H9 (cell line): ENCODE data around the gene GNGT2. TPM values are rescaled to one million over a fixed set of nuclear protein-coding genes. Genes with fewer than 3 reads are reported as not detected.

ENCODE experiments used
- DNase-seq: peaks from one replicate; pipeline ENCODE4 v3.0.0-alpha.2; 2017
- H2AFZ ChIP-seq: one replicate; pipeline ENCODE4 v1.6.1; 2013; ENCODE audit warnings: mild to moderate bottlenecking, low read length, control low read depth, moderate library complexity
- H2AK5ac ChIP-seq: 2 replicates; pipeline ENCODE4 v1.6.1; 2013; ENCODE audit warnings: low read length, control low read depth, mixed read lengths; ENCODE audit not compliant: insufficient read length
- H2BK120ac ChIP-seq: one replicate; pipeline ENCODE4 v1.6.1; 2013; ENCODE audit warnings: low read depth, mild to moderate bottlenecking, low read length, control low read depth, inconsistent platforms; ENCODE audit not compliant: poor library complexity, severe bottlenecking
- H2BK12ac ChIP-seq: 2 replicates; pipeline ENCODE4 v1.6.1; 2013; ENCODE audit warnings: low read length, control low read depth, mixed read lengths, low read depth; ENCODE audit not compliant: insufficient read length
- H2BK15ac ChIP-seq: 2 replicates; pipeline ENCODE4 v1.6.1; 2013; ENCODE audit warnings: low read depth, low read length, control low read depth
- H2BK20ac ChIP-seq: one replicate; pipeline ENCODE4 v1.6.1; 2013; ENCODE audit warnings: low read depth, mild to moderate bottlenecking, low read length, control low read depth, inconsistent platforms; ENCODE audit not compliant: poor library complexity, severe bottlenecking
- H2BK5ac ChIP-seq: 2 replicates; pipeline ENCODE4 v1.6.1; 2013; ENCODE audit warnings: low read length, control low read depth, mixed read lengths; ENCODE audit not compliant: insufficient read length
- H3K14ac ChIP-seq: 2 replicates; pipeline ENCODE4 v1.6.1; 2013; ENCODE audit warnings: low read length, control low read depth; ENCODE audit not compliant: insufficient read depth
- H3K18ac ChIP-seq: 2 replicates; pipeline ENCODE4 v1.6.1; 2013; ENCODE audit warnings: low read depth, mild to moderate bottlenecking, mixed read lengths, low read length, control low read depth; ENCODE audit not compliant: insufficient read length
- H3K23ac ChIP-seq: 2 replicates; pipeline ENCODE4 v1.6.1; 2013; ENCODE audit warnings: low read length, control low read depth, mixed read lengths, low read depth; ENCODE audit not compliant: insufficient read length
- H3K23me2 ChIP-seq: 2 replicates; pipeline ENCODE4 v1.6.1; 2013; ENCODE audit warnings: low read depth, mild to moderate bottlenecking, mixed read lengths, low read length, control low read depth; ENCODE audit not compliant: insufficient read length, poor library complexity, severe bottlenecking
- H3K27ac ChIP-seq: 2 replicates; pipeline ENCODE4 v1.5.1; 2013; ENCODE audit warnings: low read length, control low read depth, mixed read lengths, low read depth; ENCODE audit not compliant: insufficient read length
- H3K27me3 ChIP-seq: 2 replicates; pipeline ENCODE4 v1.6.1; 2013; ENCODE audit warnings: low read length, control low read depth, inconsistent platforms; ENCODE audit not compliant: insufficient read depth
- H3K4ac ChIP-seq: 2 replicates; pipeline ENCODE4 v1.6.1; 2013; ENCODE audit warnings: low read depth, mild to moderate bottlenecking, control low read depth, inconsistent platforms, low read length, moderate library complexity
- H3K4me1 ChIP-seq: 2 replicates; pipeline ENCODE4 v1.6.1; 2013; ENCODE audit warnings: low read length, control low read depth, inconsistent platforms; ENCODE audit not compliant: insufficient read depth
- H3K4me2 ChIP-seq: 2 replicates; pipeline ENCODE4 v1.6.1; 2013; ENCODE audit warnings: low read length, control low read depth, mixed read lengths; ENCODE audit not compliant: insufficient read length, insufficient read depth
- H3K56ac ChIP-seq: 2 replicates; pipeline ENCODE4 v1.6.1; 2013; ENCODE audit warnings: low read depth, mild to moderate bottlenecking, mixed read lengths, low read length, control low read depth; ENCODE audit not compliant: insufficient read length
- H3K79me1 ChIP-seq: 2 replicates; pipeline ENCODE4 v1.6.1; 2013; ENCODE audit warnings: low read depth, mild to moderate bottlenecking, moderate library complexity, low read length, control low read depth, inconsistent platforms; ENCODE audit not compliant: insufficient read depth, poor library complexity, severe bottlenecking
- H3K79me2 ChIP-seq: 2 replicates; pipeline ENCODE4 v1.6.1; 2013; ENCODE audit warnings: low read length, control low read depth, inconsistent platforms; ENCODE audit not compliant: insufficient read depth
- H3K9ac ChIP-seq: 2 replicates; pipeline ENCODE4 v1.6.1; 2013; ENCODE audit warnings: low read length, control low read depth, mixed read lengths; ENCODE audit not compliant: insufficient read length; ENCODE audit errors: extremely low read depth
- H3K9me3 ChIP-seq: one replicate; pipeline ENCODE4 v1.6.1; 2013; ENCODE audit warnings: low read depth, low read length, inconsistent platforms; ENCODE audit not compliant: control insufficient read depth
- H3T11ph ChIP-seq: one replicate; pipeline ENCODE4 v1.6.1; 2013; ENCODE audit warnings: mild to moderate bottlenecking, low read length, control low read depth, inconsistent platforms
- H4K20me1 ChIP-seq: one replicate; pipeline ENCODE4 v1.6.1; 2013; ENCODE audit not compliant: control insufficient read depth, insufficient read length, insufficient read depth
- H4K5ac ChIP-seq: 2 replicates; pipeline ENCODE4 v1.6.1; 2013; ENCODE audit warnings: low read depth, mild to moderate bottlenecking, mixed read lengths, low read length, control low read depth; ENCODE audit not compliant: insufficient read length
- H4K8ac ChIP-seq: replicated peaks from 2 replicates; pipeline ENCODE4 v1.6.1; 2013; ENCODE audit warnings: low read length, control low read depth, mixed read lengths, low read depth; ENCODE audit not compliant: insufficient read length
- H4K91ac ChIP-seq: 2 replicates; pipeline ENCODE4 v1.6.1; 2013; ENCODE audit warnings: low read depth, mild to moderate bottlenecking, moderate library complexity, mixed read lengths, low read length, control low read depth; ENCODE audit not compliant: insufficient read length
- H3K27ac Mint-ChIP-seq, 3 experiments: 2 replicates in 2 of 3; 3 replicates in 1 of 3; pipeline ENCODE4 v1.8.0; 2020 to 2021; ENCODE audit warnings: mixed read lengths in 3 of 3, mild to moderate bottlenecking in 1 of 3, moderate library complexity in 1 of 3
- H3K27me3 Mint-ChIP-seq: 2 replicates; pipeline ENCODE4 v1.8.0; 2021; ENCODE audit warnings: low read depth, mild to moderate bottlenecking, moderate library complexity, mixed read lengths
- H3K36me3 Mint-ChIP-seq, 3 experiments: 2 replicates in 2 of 3; 3 replicates in 1 of 3; pipeline ENCODE4 v1.8.0; 2020 to 2021; ENCODE audit warnings: low read depth in 3 of 3, mixed read lengths in 3 of 3; ENCODE audit not compliant: insufficient read depth in 1 of 3
- H3K4me1 Mint-ChIP-seq, 2 experiments: 2 replicates each; pipeline ENCODE4 v1.8.0; 2020; ENCODE audit warnings: mixed read lengths in 2 of 2
- H3K4me3 Mint-ChIP-seq, 2 experiments: 2 replicates in 1 of 2; 3 replicates in 1 of 2; pipeline ENCODE4 v1.8.0; 2020 to 2021; ENCODE audit warnings: mild to moderate bottlenecking in 2 of 2, mixed read lengths in 2 of 2, moderate library complexity in 1 of 2
- H3K9me3 Mint-ChIP-seq, 2 experiments: 2 replicates in 1 of 2; 3 replicates in 1 of 2; pipeline ENCODE4 v1.8.0; 2020; ENCODE audit warnings: mild to moderate bottlenecking in 2 of 2, mixed read lengths in 2 of 2, moderate library complexity in 1 of 2
- CTCF ChIP-seq: fragments of 200-600 bp; sonication (generic); conservative IDR thresholded peaks from 3 replicates; pipeline ENCODE4 v1.8.0; 2021; ENCODE audit warnings: antibody characterized with exemption, mild to moderate bottlenecking
- WGBS: extraction: QIAGEN DNeasy Blood & Tissue Kit; methylation state at CpG from one replicate; pipeline ENCODE4 v1.1.7; 2013; ENCODE audit warnings: missing lambda C conversion rate, low lambda C conversion rate, mixed read lengths; ENCODE audit not compliant: insufficient read length; ENCODE audit errors: extremely low coverage; 5-methylcytosine and 5-hydroxymethylcytosine counted together
- total RNA-seq: library from RNA; stranded (reverse); gene quantifications from 2 replicates; pipeline ENCODE4 v1.2.1, GENCODE V29; 2021

Gene GNGT2
- total RNA-seq, 1 experiment from 2014 or later, result 0.42 TPM

GRCh38 chr17:49240619-49241018, 30.2 kb upstream of the GNGT2 start:
- no peaks in the 10 kb centered on the region for H3K27me3 ChIP-seq
- no peak overlapping the region for H4K5ac ChIP-seq
- H3K9me3 Mint-ChIP-seq, result no peaks in the 10 kb centered on the region; a peak in 1 of 5 replicates
- H3K9me3 ChIP-seq, result no peaks in the 10 kb centered on the region
- no peaks in the 10 kb centered on the region; the same call in 1 of the 2 replicates for H3K27me3 Mint-ChIP-seq
- H3T11ph ChIP-seq, result no peak overlapping the region
- no peak overlapping the region for H2AFZ ChIP-seq
- TF ChIP-seq CTCF, result no peak
- H3K23ac ChIP-seq, result no peak overlapping the region
- H3K27ac ChIP-seq, result no peak overlapping the region
- no peak overlapping the region for H2BK20ac ChIP-seq
- H2BK120ac ChIP-seq, result no peak overlapping the region
- H4K20me1 ChIP-seq, result no peaks in the 10 kb centered on the region
- no peak overlapping the region for H2AK5ac ChIP-seq
- H3K23me2 ChIP-seq, result no peaks in the 10 kb centered on the region
- H3K4ac ChIP-seq, result no peak overlapping the region
- H3K36me3 Mint-ChIP-seq, result no peaks in the 10 kb centered on the region
- no peak overlapping the region for H2BK12ac ChIP-seq
- H2BK5ac ChIP-seq, result no peak overlapping the region
- H3K4me1 Mint-ChIP-seq, result peaks cover 14 to 16% of the 10 kb centered on the region in 2 experiments
- H2BK15ac ChIP-seq, result no peak overlapping the region
- H4K8ac ChIP-seq, result no peak overlapping the region
- H3K79me2 ChIP-seq, result no peaks in the 10 kb centered on the region
- H3K4me1 ChIP-seq, result no peaks in the 10 kb centered on the region
- no peaks in the 10 kb centered on the region for H3K79me1 ChIP-seq
- H3K18ac ChIP-seq, result no peak overlapping the region
- H3K4me2 ChIP-seq, result no peak overlapping the region
- no peak overlapping the region for H4K91ac ChIP-seq
- H3K9ac ChIP-seq, result no peak overlapping the region
- DNase-seq, result no peak
- WGBS, result no CpG with 5 or more reads among the region's 1 CpG
- no peak overlapping the region for H3K27ac Mint-ChIP-seq
- no peak overlapping the region for H3K14ac ChIP-seq
- H3K56ac ChIP-seq, result no peak overlapping the region
- no peak overlapping the region for H3K4me3 Mint-ChIP-seq
